ENCODE measurements around the gene PHB1. TPM values are rescaled to one million over a fixed set of nuclear protein-coding genes. Genes with fewer than 3 reads are reported as not detected.

The PHB1 gene
- total and polyA plus RNA-seq, 2 experiments from 2014 or later: 194 to 211 TPM

DNA sequence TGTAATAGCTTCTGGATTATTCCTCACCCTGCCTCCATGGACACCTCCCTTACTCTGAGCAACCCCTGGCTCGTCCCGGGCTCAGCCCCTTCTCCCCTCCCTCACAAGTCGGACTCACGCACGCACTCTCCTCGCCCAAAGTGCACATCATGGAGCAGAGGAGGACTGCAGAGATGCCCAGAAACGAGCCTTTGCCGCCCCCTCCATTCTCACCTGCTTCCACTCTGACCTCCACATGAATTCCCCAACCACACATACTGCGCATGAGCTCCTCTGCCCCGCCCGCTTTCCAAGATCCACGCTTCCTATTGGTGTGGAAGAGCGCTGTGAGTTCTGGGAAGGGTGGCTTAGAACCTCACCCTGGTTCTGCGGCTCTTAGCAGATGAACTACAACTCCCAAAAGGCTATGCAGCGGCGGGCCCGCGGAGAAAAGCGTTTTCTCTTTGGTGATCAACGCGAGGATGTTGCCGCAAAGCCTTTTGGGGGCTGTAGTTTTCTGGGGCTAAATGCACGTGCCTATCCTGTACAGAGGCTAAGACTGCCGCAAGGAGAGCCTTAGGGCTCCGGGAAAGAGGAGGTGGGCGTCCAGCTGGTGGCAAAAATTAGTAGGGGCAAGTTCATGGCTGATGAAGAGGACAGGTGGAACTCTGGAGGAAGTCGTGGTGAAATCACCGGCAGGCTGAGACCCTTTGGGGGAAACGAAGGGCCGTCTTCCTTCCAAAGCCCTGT lies at the start of gene PHB1 (continued):
- no peak for TF ChIP-seq ZNF114 (CRISPR knock-in tag; IDR thresholded peaks at IDR 0.05)

DNA sequence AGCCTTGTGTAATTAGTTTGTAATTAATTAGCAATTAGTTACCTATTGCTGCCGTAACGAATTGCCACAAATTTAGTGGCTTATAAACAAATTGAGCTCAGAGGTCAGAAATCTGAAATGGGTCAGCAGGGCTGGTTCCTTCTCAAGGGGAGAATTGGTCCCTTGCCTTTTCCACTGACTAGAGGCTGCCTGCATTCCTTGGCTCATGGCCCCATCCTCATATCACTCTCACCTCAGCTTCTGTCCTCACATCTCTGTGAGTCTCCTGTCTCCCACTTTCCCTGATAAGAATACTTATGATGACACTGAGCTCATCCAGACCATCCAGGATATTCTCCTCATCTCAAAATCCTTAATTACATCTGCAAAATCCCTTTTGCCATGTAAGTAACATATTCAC lies 49.4 kb upstream of the PHB1 start:
- Mint-ChIP-seq H3K4me3 (no peak overlapping the region), H3K4me1 (peaks cover 18% of the 10 kb centered on the region)

More for the DNA sequence above, 49.4 kb upstream of the PHB1 start:
- Histone ChIP-seq H4K20me1 (replicated peaks; ENCODE audit: insufficient read depth) (no peaks in the 10 kb centered on the region), H3K27me3 (ENCODE audit: insufficient read depth) (peaks cover 9% of the 10 kb centered on the region), H3K4me2 (no peak overlapping the region), H2AFZ (no peak overlapping the region), H3K4me3 (no peak overlapping the region), H3K27ac (ENCODE audit: low read depth) (no peak overlapping the region), H3K4me1 (ENCODE audit: insufficient read depth) (peaks cover 9% of the 10 kb centered on the region; the same call in 1 of the 2 replicates), H3F3A (replicated peaks; ENCODE audit: low read depth) (no peaks in the 10 kb centered on the region), H3K9me2 (ENCODE audit: insufficient read depth) (no peaks in the 10 kb centered on the region), H3K79me2 (replicated peaks; ENCODE audit: insufficient read depth) (no peaks in the 10 kb centered on the region), H3K36me3 (ENCODE audit: insufficient read depth) (no peaks in the 10 kb centered on the region)
- DNase-seq (ENCODE audit: low spot score): no peak
- Mint-ChIP-seq H3K27ac (no peak overlapping the region), H3K27me3 (ENCODE audit: insufficient read depth, low read depth, poor library complexity) (peaks cover 12% of the 10 kb centered on the region), H3K36me3 (ENCODE audit: low read depth) (no peaks in the 10 kb centered on the region; the same call in 2 of the 3 replicates), H3K9me3 (peaks cover 6% of the 10 kb centered on the region)
- TF ChIP-seq ZNF114 (CRISPR knock-in tag; IDR thresholded peaks at IDR 0.05) (no peak), JUNB (IDR thresholded peaks at IDR 0.05; ENCODE audit: unreplicated experiment) (no peak), EZH2 (IDR thresholded peaks at IDR 0.05; ENCODE audit: low read depth, unreplicated experiment) (no peak), STAT1 (IDR thresholded peaks at IDR 0.05; ENCODE audit: unreplicated experiment) (no peak), CREB1 (CRISPR knock-in tag; IDR thresholded peaks at IDR 0.05; ENCODE audit: low read depth) (no peak), POLR2AphosphoS5 (IDR thresholded peaks at IDR 0.05; ENCODE audit: low read depth) (no peak), NANOG (IDR thresholded peaks at IDR 0.05; ENCODE audit: borderline replicate concordance) (no peak), ZNF331 (CRISPR knock-in tag; IDR thresholded peaks at IDR 0.05; ENCODE audit: low read depth) (no peak), EZH2phosphoT487 (IDR thresholded peaks at IDR 0.05; ENCODE audit: unreplicated experiment) (no peak)
- TF ChIP-seq, protein P1, sequence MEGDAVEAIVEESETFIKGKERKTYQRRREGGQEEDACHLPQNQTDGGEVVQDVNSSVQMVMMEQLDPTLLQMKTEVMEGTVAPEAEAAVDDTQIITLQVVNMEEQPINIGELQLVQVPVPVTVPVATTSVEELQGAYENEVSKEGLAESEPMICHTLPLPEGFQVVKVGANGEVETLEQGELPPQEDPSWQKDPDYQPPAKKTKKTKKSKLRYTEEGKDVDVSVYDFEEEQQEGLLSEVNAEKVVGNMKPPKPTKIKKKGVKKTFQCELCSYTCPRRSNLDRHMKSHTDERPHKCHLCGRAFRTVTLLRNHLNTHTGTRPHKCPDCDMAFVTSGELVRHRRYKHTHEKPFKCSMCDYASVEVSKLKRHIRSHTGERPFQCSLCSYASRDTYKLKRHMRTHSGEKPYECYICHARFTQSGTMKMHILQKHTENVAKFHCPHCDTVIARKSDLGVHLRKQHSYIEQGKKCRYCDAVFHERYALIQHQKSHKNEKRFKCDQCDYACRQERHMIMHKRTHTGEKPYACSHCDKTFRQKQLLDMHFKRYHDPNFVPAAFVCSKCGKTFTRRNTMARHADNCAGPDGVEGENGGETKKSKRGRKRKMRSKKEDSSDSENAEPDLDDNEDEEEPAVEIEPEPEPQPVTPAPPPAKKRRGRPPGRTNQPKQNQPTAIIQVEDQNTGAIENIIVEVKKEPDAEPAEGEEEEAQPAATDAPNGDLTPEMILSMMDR (conservative IDR thresholded peaks at IDR 0.05; ENCODE audit: low read depth in 2 of 2): no peak
- TF ChIP-seq, protein P2, sequence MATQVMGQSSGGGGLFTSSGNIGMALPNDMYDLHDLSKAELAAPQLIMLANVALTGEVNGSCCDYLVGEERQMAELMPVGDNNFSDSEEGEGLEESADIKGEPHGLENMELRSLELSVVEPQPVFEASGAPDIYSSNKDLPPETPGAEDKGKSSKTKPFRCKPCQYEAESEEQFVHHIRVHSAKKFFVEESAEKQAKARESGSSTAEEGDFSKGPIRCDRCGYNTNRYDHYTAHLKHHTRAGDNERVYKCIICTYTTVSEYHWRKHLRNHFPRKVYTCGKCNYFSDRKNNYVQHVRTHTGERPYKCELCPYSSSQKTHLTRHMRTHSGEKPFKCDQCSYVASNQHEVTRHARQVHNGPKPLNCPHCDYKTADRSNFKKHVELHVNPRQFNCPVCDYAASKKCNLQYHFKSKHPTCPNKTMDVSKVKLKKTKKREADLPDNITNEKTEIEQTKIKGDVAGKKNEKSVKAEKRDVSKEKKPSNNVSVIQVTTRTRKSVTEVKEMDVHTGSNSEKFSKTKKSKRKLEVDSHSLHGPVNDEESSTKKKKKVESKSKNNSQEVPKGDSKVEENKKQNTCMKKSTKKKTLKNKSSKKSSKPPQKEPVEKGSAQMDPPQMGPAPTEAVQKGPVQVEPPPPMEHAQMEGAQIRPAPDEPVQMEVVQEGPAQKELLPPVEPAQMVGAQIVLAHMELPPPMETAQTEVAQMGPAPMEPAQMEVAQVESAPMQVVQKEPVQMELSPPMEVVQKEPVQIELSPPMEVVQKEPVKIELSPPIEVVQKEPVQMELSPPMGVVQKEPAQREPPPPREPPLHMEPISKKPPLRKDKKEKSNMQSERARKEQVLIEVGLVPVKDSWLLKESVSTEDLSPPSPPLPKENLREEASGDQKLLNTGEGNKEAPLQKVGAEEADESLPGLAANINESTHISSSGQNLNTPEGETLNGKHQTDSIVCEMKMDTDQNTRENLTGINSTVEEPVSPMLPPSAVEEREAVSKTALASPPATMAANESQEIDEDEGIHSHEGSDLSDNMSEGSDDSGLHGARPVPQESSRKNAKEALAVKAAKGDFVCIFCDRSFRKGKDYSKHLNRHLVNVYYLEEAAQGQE (IDR thresholded peaks at IDR 0.05; ENCODE audit: unreplicated experiment): no peak
- TF ChIP-seq, protein P3, sequence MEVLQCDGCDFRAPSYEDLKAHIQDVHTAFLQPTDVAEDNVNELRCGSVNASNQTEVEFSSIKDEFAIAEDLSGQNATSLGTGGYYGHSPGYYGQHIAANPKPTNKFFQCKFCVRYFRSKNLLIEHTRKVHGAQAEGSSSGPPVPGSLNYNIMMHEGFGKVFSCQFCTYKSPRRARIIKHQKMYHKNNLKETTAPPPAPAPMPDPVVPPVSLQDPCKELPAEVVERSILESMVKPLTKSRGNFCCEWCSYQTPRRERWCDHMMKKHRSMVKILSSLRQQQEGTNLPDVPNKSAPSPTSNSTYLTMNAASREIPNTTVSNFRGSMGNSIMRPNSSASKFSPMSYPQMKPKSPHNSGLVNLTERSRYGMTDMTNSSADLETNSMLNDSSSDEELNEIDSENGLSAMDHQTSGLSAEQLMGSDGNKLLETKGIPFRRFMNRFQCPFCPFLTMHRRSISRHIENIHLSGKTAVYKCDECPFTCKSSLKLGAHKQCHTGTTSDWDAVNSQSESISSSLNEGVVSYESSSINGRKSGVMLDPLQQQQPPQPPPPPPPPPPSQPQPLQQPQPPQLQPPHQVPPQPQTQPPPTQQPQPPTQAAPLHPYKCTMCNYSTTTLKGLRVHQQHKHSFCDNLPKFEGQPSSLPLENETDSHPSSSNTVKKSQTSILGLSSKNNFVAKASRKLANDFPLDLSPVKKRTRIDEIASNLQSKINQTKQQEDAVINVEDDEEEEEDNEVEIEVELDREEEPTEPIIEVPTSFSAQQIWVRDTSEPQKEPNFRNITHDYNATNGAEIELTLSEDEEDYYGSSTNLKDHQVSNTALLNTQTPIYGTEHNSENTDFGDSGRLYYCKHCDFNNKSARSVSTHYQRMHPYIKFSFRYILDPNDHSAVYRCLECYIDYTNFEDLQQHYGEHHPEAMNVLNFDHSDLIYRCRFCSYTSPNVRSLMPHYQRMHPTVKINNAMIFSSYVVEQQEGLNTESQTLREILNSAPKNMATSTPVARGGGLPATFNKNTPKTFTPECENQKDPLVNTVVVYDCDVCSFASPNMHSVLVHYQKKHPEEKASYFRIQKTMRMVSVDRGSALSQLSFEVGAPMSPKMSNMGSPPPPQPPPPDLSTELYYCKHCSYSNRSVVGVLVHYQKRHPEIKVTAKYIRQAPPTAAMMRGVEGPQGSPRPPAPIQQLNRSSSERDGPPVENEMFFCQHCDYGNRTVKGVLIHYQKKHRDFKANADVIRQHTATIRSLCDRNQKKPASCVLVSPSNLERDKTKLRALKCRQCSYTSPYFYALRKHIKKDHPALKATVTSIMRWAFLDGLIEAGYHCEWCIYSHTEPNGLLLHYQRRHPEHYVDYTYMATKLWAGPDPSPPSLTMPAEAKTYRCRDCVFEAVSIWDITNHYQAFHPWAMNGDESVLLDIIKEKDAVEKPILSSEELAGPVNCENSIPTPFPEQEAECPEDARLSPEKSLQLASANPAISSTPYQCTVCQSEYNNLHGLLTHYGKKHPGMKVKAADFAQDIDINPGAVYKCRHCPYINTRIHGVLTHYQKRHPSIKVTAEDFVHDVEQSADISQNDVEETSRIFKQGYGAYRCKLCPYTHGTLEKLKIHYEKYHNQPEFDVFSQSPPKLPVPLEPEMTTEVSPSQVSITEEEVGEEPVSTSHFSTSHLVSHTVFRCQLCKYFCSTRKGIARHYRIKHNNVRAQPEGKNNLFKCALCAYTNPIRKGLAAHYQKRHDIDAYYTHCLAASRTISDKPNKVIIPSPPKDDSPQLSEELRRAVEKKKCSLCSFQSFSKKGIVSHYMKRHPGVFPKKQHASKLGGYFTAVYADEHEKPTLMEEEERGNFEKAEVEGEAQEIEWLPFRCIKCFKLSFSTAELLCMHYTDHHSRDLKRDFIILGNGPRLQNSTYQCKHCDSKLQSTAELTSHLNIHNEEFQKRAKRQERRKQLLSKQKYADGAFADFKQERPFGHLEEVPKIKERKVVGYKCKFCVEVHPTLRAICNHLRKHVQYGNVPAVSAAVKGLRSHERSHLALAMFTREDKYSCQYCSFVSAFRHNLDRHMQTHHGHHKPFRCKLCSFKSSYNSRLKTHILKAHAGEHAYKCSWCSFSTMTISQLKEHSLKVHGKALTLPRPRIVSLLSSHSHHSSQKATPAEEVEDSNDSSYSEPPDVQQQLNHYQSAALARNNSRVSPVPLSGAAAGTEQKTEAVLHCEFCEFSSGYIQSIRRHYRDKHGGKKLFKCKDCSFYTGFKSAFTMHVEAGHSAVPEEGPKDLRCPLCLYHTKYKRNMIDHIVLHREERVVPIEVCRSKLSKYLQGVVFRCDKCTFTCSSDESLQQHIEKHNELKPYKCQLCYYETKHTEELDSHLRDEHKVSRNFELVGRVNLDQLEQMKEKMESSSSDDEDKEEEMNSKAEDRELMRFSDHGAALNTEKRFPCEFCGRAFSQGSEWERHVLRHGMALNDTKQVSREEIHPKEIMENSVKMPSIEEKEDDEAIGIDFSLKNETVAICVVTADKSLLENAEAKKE (CRISPR knock-in tag; IDR thresholded peaks at IDR 0.05): no peak
- TF ChIP-seq, protein P4, sequence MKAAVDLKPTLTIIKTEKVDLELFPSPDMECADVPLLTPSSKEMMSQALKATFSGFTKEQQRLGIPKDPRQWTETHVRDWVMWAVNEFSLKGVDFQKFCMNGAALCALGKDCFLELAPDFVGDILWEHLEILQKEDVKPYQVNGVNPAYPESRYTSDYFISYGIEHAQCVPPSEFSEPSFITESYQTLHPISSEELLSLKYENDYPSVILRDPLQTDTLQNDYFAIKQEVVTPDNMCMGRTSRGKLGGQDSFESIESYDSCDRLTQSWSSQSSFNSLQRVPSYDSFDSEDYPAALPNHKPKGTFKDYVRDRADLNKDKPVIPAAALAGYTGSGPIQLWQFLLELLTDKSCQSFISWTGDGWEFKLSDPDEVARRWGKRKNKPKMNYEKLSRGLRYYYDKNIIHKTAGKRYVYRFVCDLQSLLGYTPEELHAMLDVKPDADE (IDR thresholded peaks at IDR 0.05): no peak
- ATAC-seq: no peak

All from GM23338 (cell line).